Fibroblast of skin of left biceps (primary cell): ENCODE results near the gene TNS4.

ENCODE experiments used
- DNase-seq, 2 experiments: peaks; one replicate each; pipeline ENCODE4 v3.0.0-alpha.2; 2013; ENCODE audit warnings: low read depth in 2 of 2

TNS4 gene

GRCh38 chr17:40440166-40440565 lies 61.3 kb downstream of the TNS4 start:
- no peak for DNase-seq

DNA sequence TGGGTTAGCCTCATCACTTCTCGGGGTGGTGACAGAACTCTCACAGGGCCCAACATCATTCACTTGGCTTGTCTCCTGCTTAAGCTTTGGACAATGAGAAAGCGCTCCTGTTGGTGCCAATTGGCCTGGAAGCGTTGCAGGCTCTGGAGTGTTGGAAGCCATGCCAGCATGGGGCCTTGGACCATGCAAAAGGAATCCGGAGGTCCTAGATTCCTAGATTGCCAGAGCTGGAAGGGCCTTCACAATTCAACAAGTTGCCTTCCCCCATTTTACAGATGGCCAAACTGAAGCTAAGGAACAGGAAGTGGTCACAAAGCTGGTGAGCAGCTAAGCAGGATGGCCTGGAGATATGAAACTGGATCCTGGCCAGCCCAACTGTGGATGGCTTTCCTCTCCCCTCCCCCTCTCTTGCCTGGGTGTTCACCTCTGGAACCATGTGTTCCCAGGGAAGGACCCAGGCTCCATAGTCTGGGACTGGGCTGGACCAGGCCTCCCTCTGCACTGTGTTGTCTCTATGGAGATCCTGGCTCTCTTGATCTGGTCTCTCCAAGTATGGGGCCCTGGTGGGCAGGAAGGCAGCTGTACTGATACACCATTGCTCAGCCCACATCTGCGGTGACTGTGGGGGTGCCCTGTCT lies 64.2 kb downstream of the TNS4 start:
- DNase-seq: no peak

GRCh38 chr17:40436636-40437035 lies 64.8 kb downstream of the TNS4 start:
- no peak for DNase-seq

DNA sequence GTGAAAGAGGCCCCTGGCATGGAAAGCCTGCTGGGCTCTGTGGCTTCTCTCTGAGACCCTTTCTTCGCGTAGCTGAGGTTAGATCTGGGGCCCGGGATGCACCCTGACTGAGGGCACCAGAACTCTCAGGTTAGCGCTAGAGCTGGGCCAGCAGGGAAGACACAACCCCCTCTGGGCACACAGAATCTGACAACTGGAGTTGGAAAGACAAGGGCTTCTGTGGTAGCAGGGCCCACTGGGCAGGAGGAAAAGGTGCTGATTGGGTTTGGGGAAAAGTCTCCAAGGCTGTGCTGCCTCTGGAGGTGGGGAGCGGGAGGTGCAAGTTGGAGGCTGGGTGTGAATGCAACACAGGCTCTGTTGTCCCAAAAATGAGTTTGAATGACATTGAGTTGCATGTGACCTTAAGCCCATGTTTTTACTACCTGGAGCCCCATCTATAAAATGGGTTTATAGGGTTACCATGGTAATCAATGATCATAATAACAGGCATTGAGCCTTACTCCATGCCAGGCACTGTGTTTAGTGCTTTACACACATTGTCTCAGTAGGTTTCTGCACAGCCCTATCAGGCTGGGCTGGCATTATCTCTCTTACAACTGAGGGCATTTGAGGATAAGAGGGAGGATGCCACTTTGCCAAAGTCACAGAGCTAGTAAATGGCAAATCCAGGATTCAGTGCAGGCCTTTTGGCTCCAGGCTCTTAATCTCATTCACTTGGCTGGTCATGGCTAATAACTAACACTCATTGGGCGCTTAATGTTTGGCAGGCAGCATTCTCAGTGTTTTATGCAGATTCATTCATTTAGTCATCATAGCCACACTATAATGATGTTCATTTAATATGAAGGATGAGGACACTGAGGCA lies 67.6 kb downstream of the TNS4 start:
- no peak for DNase-seq

- no peak for DNase-seq
Observed at GRCh38 chr17:40432864-40433528, 68.4 kb downstream of the TNS4 start.

DNA sequence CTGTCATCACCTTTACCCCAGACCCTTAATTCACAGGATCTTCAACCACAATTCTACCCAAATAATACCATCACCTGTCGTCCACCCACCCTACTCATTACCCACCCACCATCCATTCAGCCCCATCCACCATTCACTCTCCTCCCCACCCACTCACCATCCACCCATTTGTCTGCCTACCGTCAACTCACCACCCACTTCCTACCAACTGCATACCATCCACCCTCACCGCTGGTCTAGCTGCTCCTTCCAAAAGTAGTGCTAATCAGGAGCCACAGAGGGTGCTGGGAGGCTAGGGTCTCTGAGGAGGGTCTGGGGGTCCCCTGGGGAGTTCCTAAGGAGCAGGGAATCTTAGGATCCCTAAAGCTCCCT lies 70.2 kb downstream of the TNS4 start:
- DNase-seq: no peak

GRCh38 chr17:40430272-40431230 lies 70.9 kb downstream of the TNS4 start:
- DNase-seq: no peak

DNA sequence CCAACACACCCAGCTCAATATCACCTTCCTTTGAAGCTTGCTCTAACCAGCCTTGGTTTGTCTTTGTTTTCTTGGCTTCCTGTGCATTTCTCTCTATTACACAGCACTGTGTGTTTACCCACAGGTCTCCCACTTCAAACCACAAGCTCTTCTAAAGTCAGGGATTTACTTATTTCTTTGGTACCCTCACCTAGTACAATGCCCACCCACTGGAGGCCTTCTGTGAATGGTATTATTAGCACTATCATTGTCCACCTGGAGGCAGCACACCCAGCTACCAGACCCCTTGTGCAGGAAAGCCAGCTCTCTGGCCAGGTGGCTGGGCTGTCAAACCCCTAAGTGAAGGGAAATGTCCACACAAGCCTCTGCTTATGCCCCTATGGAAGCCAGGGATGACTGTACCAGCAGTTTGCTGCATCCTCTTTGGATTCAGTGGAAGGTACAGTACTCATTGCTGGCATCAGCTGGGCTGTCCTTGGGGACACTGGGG lies 74.4 kb downstream of the TNS4 start:
- no peak for DNase-seq
